Tibial nerve (tissue), 4 donors: Measurements from ENCODE around the gene THAP12.

Source experiments
- CTCF ChIP-seq, 5 experiments: fragments of 200-600 bp in 3 of 5; fragments of 450-650 bp in 2 of 5; sonication (generic) in 3 of 5; IDR thresholded peaks; one replicate each; pipeline ENCODE4 v1.5.1; 2016 to 2019; ENCODE audit warnings: antibody characterized with exemption in 5 of 5, mild to moderate bottlenecking in 3 of 5, moderate library complexity in 2 of 5
- EP300 ChIP-seq, 2 donors: sonication (generic); formaldehyde crosslinking; IDR thresholded peaks; one replicate each; pipeline ENCODE4 v1.6.1; 2017; ENCODE audit warnings: antibody characterized with exemption in 2 of 2, mild to moderate bottlenecking in 1 of 2
- POLR2A ChIP-seq, 2 donors: fragments of 450-650 bp; IDR thresholded peaks; one replicate each; pipeline ENCODE4 v1.6.1; 2017; ENCODE audit warnings: antibody characterized with exemption in 2 of 2, mild to moderate bottlenecking in 2 of 2, moderate library complexity in 2 of 2

GRCh38 chr11:76334826-76335389 lies 46.0 kb downstream of the THAP12 start:
- TF ChIP-seq POLR2A (IDR thresholded peaks at IDR 0.05) (no peak), CTCF (IDR thresholded peaks at IDR 0.05) (no peak), EP300 (IDR thresholded peaks at IDR 0.05) (no peak)
